ENCODE measurements around the gene SLAMF8.

The SLAMF8 gene

GRCh38 chr1:159832309-159832708, 5.6 kb downstream of the SLAMF8 start:
- TF ChIP-seq CTCF (conservative IDR thresholded peaks at IDR 0.05; ENCODE audit: control insufficient read depth, insufficient read depth, low read depth, low read length): no peak
- no peak overlapping the region for H3K4me3 ChIP-seq (ENCODE audit: control insufficient read depth, low read depth, low read length)
- no peak for DNase-seq (ENCODE audit: low read depth)

DNA sequence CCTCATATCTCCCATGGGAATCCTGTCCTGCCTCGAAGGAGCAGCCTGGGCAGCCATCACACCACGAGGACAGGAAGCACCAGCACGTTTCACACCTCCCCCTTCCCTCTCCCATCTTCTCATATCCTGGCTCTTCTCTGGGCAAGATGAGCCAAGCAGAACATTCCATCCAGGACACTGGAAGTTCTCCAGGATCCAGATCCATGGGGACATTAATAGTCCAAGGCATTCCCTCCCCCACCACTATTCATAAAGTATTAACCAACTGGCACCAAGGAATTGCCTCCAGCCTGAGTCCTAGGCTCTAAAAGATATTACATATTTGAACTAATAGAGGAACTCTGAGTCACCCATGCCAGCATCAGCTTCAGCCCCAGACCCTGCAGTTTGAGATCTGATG, 8.7 kb downstream of the SLAMF8 start:
- no peak overlapping the region for H3K4me3 ChIP-seq (ENCODE audit: control insufficient read depth, low read depth, low read length)
- TF ChIP-seq CTCF (conservative IDR thresholded peaks at IDR 0.05; ENCODE audit: control insufficient read depth, insufficient read depth, low read depth, low read length): no peak
- no peak for DNase-seq (ENCODE audit: low read depth)

DNA sequence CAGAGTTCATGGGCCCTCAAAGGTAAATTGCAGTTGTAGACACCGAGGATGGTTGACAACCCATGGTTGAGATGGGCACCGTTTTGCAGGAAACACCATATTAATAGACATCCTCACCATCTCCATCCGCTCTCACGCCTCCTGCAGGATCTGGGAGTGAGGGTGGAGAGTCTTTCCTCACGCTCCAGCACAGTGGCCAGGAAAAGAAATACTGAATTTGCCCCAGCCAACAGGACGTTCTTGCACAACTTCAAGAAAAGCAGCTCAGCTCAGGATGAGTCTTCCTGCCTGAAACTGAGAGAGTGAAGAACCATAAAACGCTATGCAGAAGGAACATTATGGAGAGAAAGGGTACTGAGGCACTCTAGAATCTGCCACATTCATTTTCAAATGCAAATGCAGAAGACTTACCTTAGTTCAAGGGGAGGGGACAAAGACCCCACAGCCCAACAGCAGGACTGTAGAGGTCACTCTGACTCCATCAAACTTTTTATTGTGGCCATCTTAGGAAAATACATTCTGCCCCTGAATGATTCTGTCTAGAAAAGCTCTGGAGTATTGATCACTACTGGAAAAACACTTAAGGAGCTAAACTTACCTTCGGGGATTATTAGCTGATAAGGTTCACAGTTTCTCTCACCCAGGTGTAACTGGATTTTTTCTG, 9.3 kb downstream of the SLAMF8 start:
- no peak overlapping the region for H3K4me3 ChIP-seq (ENCODE audit: control insufficient read depth, low read depth, low read length)
- peak; percentile 19 for TF ChIP-seq CTCF (conservative IDR thresholded peaks at IDR 0.05; ENCODE audit: control insufficient read depth, insufficient read depth, low read depth, low read length)
- peak; percentile 32 for DNase-seq (ENCODE audit: low read depth)

DNA sequence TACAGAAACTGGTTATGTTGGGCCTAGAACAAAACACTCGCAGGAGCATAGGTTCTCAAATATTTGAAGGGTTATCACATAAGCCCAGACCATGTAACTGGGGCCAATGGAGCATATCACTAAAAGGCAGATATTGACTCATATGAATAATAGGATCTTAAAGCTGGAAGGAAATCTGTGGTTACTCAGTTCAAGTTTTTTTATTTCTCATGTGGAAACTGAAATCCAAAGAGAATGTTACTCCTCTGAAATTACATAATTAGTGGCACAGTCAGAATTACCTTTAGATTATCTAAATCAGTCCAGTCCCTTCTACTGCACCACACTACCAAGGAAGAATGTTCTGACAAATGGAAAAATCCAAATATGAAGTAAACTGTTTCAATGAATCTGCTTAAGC, 12.0 kb downstream of the SLAMF8 start:
- H3K4me3 ChIP-seq (ENCODE audit: control insufficient read depth, low read depth, low read length): no peak overlapping the region
- TF ChIP-seq CTCF (conservative IDR thresholded peaks at IDR 0.05; ENCODE audit: control insufficient read depth, insufficient read depth, low read depth, low read length): no peak
- no peak for DNase-seq (ENCODE audit: low read depth)

DNA sequence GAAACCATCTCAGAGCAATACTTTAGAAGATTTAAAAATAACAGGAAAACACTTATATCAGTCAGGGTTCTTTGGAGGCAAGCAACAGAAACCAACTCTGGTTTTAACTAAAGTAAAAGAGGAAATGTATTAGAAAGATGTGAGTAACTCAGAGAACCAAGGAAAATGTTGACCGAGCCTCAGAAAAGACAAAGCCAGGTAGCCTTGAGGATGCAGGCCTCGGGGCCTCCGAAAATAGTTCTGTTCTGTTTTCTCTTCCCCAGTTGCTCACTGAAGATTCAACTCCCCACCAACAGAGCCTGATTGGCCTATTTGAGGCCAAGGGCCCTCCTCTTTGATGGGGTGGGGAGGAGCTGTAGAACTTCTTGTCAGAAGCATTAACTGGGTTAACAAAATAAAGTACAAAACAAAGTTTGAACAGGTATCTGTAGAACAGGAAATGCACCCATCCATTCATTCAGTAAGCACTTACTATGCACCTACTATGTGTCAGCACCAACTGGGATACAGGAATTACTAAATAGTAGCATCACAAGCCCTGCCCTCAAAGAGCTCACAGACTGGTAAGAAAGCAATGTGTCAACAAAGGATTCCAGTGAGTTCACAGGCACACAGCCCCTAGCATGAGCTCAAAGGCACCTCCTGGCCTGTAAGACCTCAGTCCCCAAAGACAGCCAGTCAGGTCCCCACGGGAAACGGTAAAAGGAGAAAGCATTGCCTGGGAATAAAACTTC, 12.6 kb downstream of the SLAMF8 start:
- no peak for DNase-seq (ENCODE audit: low read depth)
- H3K4me3 ChIP-seq (ENCODE audit: control insufficient read depth, low read depth, low read length): no peak overlapping the region
- TF ChIP-seq CTCF (conservative IDR thresholded peaks at IDR 0.05; ENCODE audit: control insufficient read depth, insufficient read depth, low read depth, low read length): no peak

DNA sequence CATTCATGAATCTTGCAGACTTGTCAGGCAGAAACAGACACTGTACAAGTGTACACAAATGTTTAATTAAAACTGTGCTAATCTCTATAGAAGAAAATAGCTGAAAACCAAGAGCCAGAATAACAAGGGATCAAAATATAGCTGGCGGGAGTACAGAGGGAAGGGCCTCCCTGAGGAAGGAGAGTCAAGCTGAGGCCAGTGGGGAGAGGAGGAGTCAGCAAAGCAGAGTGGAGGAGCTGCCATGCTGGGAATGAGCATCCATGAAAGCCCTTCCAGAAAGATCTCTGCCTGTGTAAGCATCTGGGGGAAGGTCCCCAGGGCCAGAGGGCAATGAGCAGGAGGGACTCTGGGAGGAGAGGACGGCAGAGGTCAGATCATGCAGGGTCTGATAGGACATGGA, 15.1 kb downstream of the SLAMF8 start:
- TF ChIP-seq CTCF (conservative IDR thresholded peaks at IDR 0.05; ENCODE audit: control insufficient read depth, insufficient read depth, low read depth, low read length): no peak
- H3K4me3 ChIP-seq (ENCODE audit: control insufficient read depth, low read depth, low read length): no peak overlapping the region

More for the DNA sequence above, 15.1 kb downstream of the SLAMF8 start:
- no peak for DNase-seq (ENCODE audit: low read depth)

Data from fibroblast of mammary gland (primary cell).